ENCODE measurements around the gene OASL.
"Not testable (repeated sequence)": the region's sequence is repeated elsewhere in the genome, so short reads cannot be mapped to it uniquely, and the experiment has no call there.

OASL gene

GRCh38 chr12:121038861-121039668 lies at the start of gene OASL:
OASL (minus strand) TSS chr12:121039246; CDS start chr12:121038971, 275 bp downstream.
- no peak for DNase-seq

- no peak for DNase-seq
Observed at GRCh38 chr12:121088195-121088585, 49.1 kb upstream of the OASL start.

- no peak for DNase-seq
Observed at GRCh38 chr12:121087467-121088194, 48.6 kb upstream of the OASL start.

- no peak for DNase-seq
Observed at GRCh38 chr12:121086781-121087295, 47.8 kb upstream of the OASL start.

GRCh38 chr12:121085506-121086353 lies 46.7 kb upstream of the OASL start:
- no peak for DNase-seq

- no peak for DNase-seq
Observed at GRCh38 chr12:121085069-121085468, 46.0 kb upstream of the OASL start.

GRCh38 chr12:121084229-121084628 lies 45.2 kb upstream of the OASL start:
- no peak for DNase-seq

- DNase-seq = no peak
Observed at GRCh38 chr12:121080909-121081308, 41.9 kb upstream of the OASL start.

- no peak for DNase-seq
Observed at GRCh38 chr12:121079736-121080272, 40.8 kb upstream of the OASL start.

GRCh38 chr12:121077440-121077839 lies 38.4 kb upstream of the OASL start:
- DNase-seq = not testable (repeated sequence)

GRCh38 chr12:121075911-121076310 lies 36.9 kb upstream of the OASL start:
- not testable (repeated sequence) for DNase-seq

- DNase-seq = no peak
Observed at GRCh38 chr12:121072147-121072546, 33.1 kb upstream of the OASL start.

GRCh38 chr12:121069206-121069605 lies 30.2 kb upstream of the OASL start:
- no peak for DNase-seq

- DNase-seq = no peak
Observed at GRCh38 chr12:121065345-121065744, 26.3 kb upstream of the OASL start.

GRCh38 chr12:121064586-121064985 lies 25.5 kb upstream of the OASL start:
- not testable (repeated sequence) for DNase-seq

GRCh38 chr12:121064116-121064515 lies 25.1 kb upstream of the OASL start:
- no peak for DNase-seq

- no peak for DNase-seq
Observed at GRCh38 chr12:121062391-121063045, 23.5 kb upstream of the OASL start.

- DNase-seq = no peak
Observed at GRCh38 chr12:121061831-121062230, 22.8 kb upstream of the OASL start.

GRCh38 chr12:121060149-121061001 lies 21.3 kb upstream of the OASL start:
- DNase-seq = peak; percentile 23

- no peak for DNase-seq
Observed at GRCh38 chr12:121059031-121059898, 20.2 kb upstream of the OASL start.

All from retina (tissue), 1 donor.